Esophagus muscularis mucosa (tissue), 4 donors: ENCODE measurements around the gene FAAP20. TPM values are rescaled to one million over a fixed set of nuclear protein-coding genes. Genes with fewer than 3 reads are reported as not detected.

Experiments
- DNase-seq: peaks from one replicate; pipeline ENCODE4 v3.0.0-alpha.2; 2017; ENCODE audit errors: extremely low spot score
- H3K27ac ChIP-seq, 4 donors: fragments of 200-600 bp; sonication (generic); replicated peaks in 1 of 4; 1 replicate in 3 of 4; 2 replicates in 1 of 4; pipeline ENCODE4 v1.5.1; 2016 to 2019; ENCODE audit warnings: mild to moderate bottlenecking in 1 of 4
- H3K27me3 ChIP-seq, 4 donors: fragments of 200-600 bp; sonication (generic); one replicate each; pipeline versions ENCODE4 v1.5.1 to v1.6.0; 2016 to 2019
- H3K36me3 ChIP-seq, 4 donors: fragments of 200-600 bp; sonication (generic); one replicate each; pipeline ENCODE4 v1.5.1; 2016 to 2019
- H3K4me1 ChIP-seq, 4 donors: fragments of 200-600 bp; sonication (generic); one replicate each; pipeline ENCODE4 v1.5.1; 2016 to 2019
- H3K4me3 ChIP-seq, 4 donors: fragments of 200-600 bp; sonication (generic); 1 replicate in 2 of 4; 2 replicates in 2 of 4; pipeline ENCODE4 v1.5.1; 2016 to 2019; ENCODE audit warnings: mild to moderate bottlenecking in 4 of 4, moderate library complexity in 1 of 4
- H3K9me3 ChIP-seq, 4 donors: fragments of 200-600 bp; sonication (generic); 1 replicate in 3 of 4; 2 replicates in 1 of 4; pipeline ENCODE4 v1.5.1; 2016 to 2019
- CTCF ChIP-seq, 3 experiments: fragments of 200-600 bp in 2 of 3; fragments of 450-650 bp in 1 of 3; sonication (generic) in 2 of 3; IDR thresholded peaks; one replicate each; pipeline ENCODE4 v1.5.1; 2017 to 2019; ENCODE audit warnings: antibody characterized with exemption in 3 of 3, mild to moderate bottlenecking in 2 of 3, moderate library complexity in 1 of 3
- EP300 ChIP-seq: sonication (generic); formaldehyde crosslinking; IDR thresholded peaks from one replicate; pipeline ENCODE4 v1.6.1; 2017; ENCODE audit warnings: antibody characterized with exemption
- POLR2A ChIP-seq: fragments of 450-650 bp; IDR thresholded peaks from one replicate; pipeline ENCODE4 v1.6.1; 2017; ENCODE audit warnings: antibody characterized with exemption, moderate library complexity, mild to moderate bottlenecking, low read depth
- POLR2AphosphoS5 ChIP-seq, 2 donors: sonication (generic); formaldehyde crosslinking; IDR thresholded peaks; one replicate each; pipeline ENCODE4 v1.6.1; 2017; ENCODE audit warnings: antibody characterized with exemption in 2 of 2
- WGBS: methylation state at CpG from one replicate; pipeline ENCODE4 v1.1.5; 2018; 5-methylcytosine and 5-hydroxymethylcytosine counted together
- intact Hi-C: fragments of 100-400 bp; cut with DNase I; formaldehyde crosslinking; loops from one replicate; pipeline ENCODE4 v1.15.1; 2023
- total RNA-seq, 4 donors: library from RNA; depleted of rRNA; stranded (reverse); fragments of >200 nt; gene quantifications; one replicate each; pipeline versions ENCODE4 v1.1.0 to v1.2.1, GENCODE V29; 2016

FAAP20 gene
- total RNA-seq, 4 donors from 2014 or later = 37.9 to 81.7 (median 55.7) TPM

- Histone ChIP-seq H3K9me3 (no peaks in the 10 kb centered on the region), H3K27ac (peak overlapping the region; percentile 80 to 93 (median 90)), H3K4me1 (peaks cover 97 to 100% (median 99%) of the 10 kb centered on the region in 4 donors), H3K4me3 (peak overlapping the region; percentile 17 to 43 (median 34)), H3K36me3 (peaks cover 0 to 9% (median 7%) of the 10 kb centered on the region in 4 donors), H3K27me3 (no peaks in the 10 kb centered on the region)
- TF ChIP-seq EP300 = no peak
- 71% methylated on average over 22 of the region's 30 CpGs for WGBS
- DNase-seq = no peak
- intact Hi-C loops = loop anchor here (5.0 kb wide), 1 partner anchor 73 kb away; no protein-coding TSS in a partner anchor
Measured at GRCh38 chr1:2239384-2239985, 44.9 kb upstream of the FAAP20 start.

- H3K4me3 ChIP-seq = peak overlapping the region; percentile 10 to 42 (median 22)
- no peak for TF ChIP-seq EP300
- H3K27ac ChIP-seq = peak overlapping the region; percentile 80 to 93 (median 90)
- H3K36me3 ChIP-seq = peaks cover 0 to 9% (median 7%) of the 10 kb centered on the region in 4 donors
- peaks cover 97 to 100% (median 100%) of the 10 kb centered on the region in 4 donors for H3K4me1 ChIP-seq
- no peaks in the 10 kb centered on the region for H3K9me3 ChIP-seq
- intact Hi-C loops = loop anchor here (5.0 kb wide), 1 partner anchor 73 kb away; no protein-coding TSS in a partner anchor
- no peaks in the 10 kb centered on the region for H3K27me3 ChIP-seq
- no peak for DNase-seq
- WGBS = 69% methylated on average over 6 of the region's 6 CpGs
Measured at GRCh38 chr1:2239013-2239370, 44.4 kb upstream of the FAAP20 start.

- intact Hi-C loops = loop anchor here (5.0 kb wide), 1 partner anchor 74 kb away; no protein-coding TSS in a partner anchor
- H3K4me1 ChIP-seq = peaks cover 97 to 100% (median 100%) of the 10 kb centered on the region in 4 donors
Measured at GRCh38 chr1:2238361-2239012, 43.9 kb upstream of the FAAP20 start.

GRCh38 chr1:2237773-2238172 is 43.2 kb upstream of the FAAP20 start:
- Histone ChIP-seq H3K9me3 (no peaks in the 10 kb centered on the region), H3K27ac (peak overlapping the region; percentile 89 to 94 (median 92)), H3K4me1 (peaks cover 98 to 100% (median 100%) of the 10 kb centered on the region in 4 donors), H3K27me3 (no peaks in the 10 kb centered on the region), H3K36me3 (peaks cover 0 to 9% (median 7%) of the 10 kb centered on the region in 4 donors), H3K4me3 (peak overlapping the region; percentile 10 to 27 (median 17))
- DNase-seq = no peak
- peak in 1 of 3 experiments; percentile 19 for TF ChIP-seq CTCF (IDR thresholded peaks at IDR 0.05)
- TF ChIP-seq POLR2A = no peak
- TF ChIP-seq POLR2AphosphoS5 (IDR thresholded peaks at IDR 0.05) = no peak
- TF ChIP-seq EP300 = no peak
- 20% methylated on average over 7 of the region's 19 CpGs for WGBS
- intact Hi-C loops = loop anchor here (5.0 kb wide), 1 partner anchor 75 kb away; no protein-coding TSS in a partner anchor

More at GRCh38 chr1:2238361-2239012, 43.9 kb upstream of the FAAP20 start:
- no peaks in the 10 kb centered on the region for H3K9me3 ChIP-seq
- WGBS = 57% methylated on average over 16 of the region's 25 CpGs
- no peak for DNase-seq
- H3K27me3 ChIP-seq = no peaks in the 10 kb centered on the region
- H3K4me3 ChIP-seq = peak overlapping the region; percentile 10 to 27 (median 17)
- peak overlapping the region; percentile 89 to 94 (median 92) for H3K27ac ChIP-seq
- peaks cover 0 to 9% (median 7%) of the 10 kb centered on the region in 4 donors for H3K36me3 ChIP-seq
- TF ChIP-seq POLR2AphosphoS5 (IDR thresholded peaks at IDR 0.05) (no peak), CTCF (IDR thresholded peaks at IDR 0.05) (no peak), POLR2A (no peak), EP300 (no peak)

GRCh38 chr1:2236695-2237677 is 42.4 kb upstream of the FAAP20 start:
- Histone ChIP-seq H3K4me3 (peak overlapping the region; percentile 10 to 27 (median 17)), H3K36me3 (peaks cover 0 to 9% (median 7%) of the 10 kb centered on the region in 4 donors), H3K27ac (peak overlapping the region; percentile 89 to 94 (median 92)), H3K4me1 (peaks cover 98 to 100% (median 100%) of the 10 kb centered on the region in 4 donors), H3K27me3 (no peaks in the 10 kb centered on the region), H3K9me3 (no peaks in the 10 kb centered on the region)
- WGBS = 58% methylated on average over 15 of the region's 28 CpGs
- DNase-seq = no peak
- intact Hi-C loops = loop anchor here (5.0 kb wide), 1 partner anchor 75 kb away; no protein-coding TSS in a partner anchor
- TF ChIP-seq POLR2AphosphoS5 (IDR thresholded peaks at IDR 0.05) (peak in 1 of 2 donors; percentile 6), POLR2A (no peak)
